ENCODE data around the gene PODXL. TPM values are rescaled to one million over a fixed set of nuclear protein-coding genes. Genes with fewer than 3 reads are reported as not detected.
A peak's percentile ranks its signal among the peaks of the same experiment; 100 is the strongest.

Gene PODXL
- total RNA-seq, 1 experiment from 2014 or later, result 727 TPM

DNA sequence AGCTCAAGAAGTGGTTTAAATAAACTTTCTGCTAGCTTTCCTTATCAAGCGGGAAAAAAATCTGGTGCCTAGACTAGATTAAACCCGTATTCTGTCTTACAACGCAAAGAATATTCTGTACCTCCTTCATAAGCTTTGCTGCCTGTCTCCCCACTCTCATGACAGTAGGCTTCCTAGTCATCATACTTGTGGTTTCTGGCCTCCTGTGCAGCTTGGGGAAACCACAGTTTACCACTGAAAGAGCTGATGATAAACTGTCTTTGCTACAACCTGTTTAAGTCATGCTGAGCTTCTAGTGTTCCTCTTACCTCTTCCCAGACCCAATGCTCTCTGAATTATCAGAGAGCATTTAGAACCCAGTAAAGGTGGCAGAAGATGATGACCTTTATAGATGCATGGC, 55.0 kb downstream of the PODXL start:
- DNase-seq, result no peak
- Histone ChIP-seq H2AFZ (ENCODE audit: low read length) (no peak overlapping the region), H2AK5ac (ENCODE audit: insufficient read length, low read length) (no peak overlapping the region), H3K23me2 (ENCODE audit: insufficient read length, low read depth, low read length, poor library complexity, severe bottlenecking) (no peaks in the 10 kb centered on the region), H3K27ac (ENCODE audit: insufficient read length, low read depth, low read length) (no peak overlapping the region), H3K4me1 (ENCODE audit: insufficient read depth, low read length) (no peaks in the 10 kb centered on the region), H3K9me3 (ENCODE audit: control insufficient read depth, low read depth, low read length) (no peaks in the 10 kb centered on the region), H4K20me1 (ENCODE audit: control insufficient read depth, insufficient read depth, insufficient read length) (no peaks in the 10 kb centered on the region), H4K5ac (ENCODE audit: insufficient read length, low read depth, low read length) (no peak overlapping the region), H2BK12ac (ENCODE audit: insufficient read length, low read depth, low read length) (no peak overlapping the region), H3K23ac (ENCODE audit: insufficient read length, low read depth, low read length) (no peak overlapping the region), H2BK20ac (ENCODE audit: low read depth, low read length, poor library complexity, severe bottlenecking) (no peak overlapping the region), H2BK5ac (ENCODE audit: insufficient read length, low read length) (no peak overlapping the region), H3K79me1 (ENCODE audit: insufficient read depth, low read depth, low read length, poor library complexity, severe bottlenecking) (no peaks in the 10 kb centered on the region), H3K27me3 (ENCODE audit: insufficient read depth, low read length) (no peaks in the 10 kb centered on the region), H4K91ac (ENCODE audit: insufficient read length, low read depth, low read length) (no peak overlapping the region), H3K14ac (ENCODE audit: insufficient read depth, low read length) (no peak overlapping the region), H4K8ac (replicated peaks; ENCODE audit: insufficient read length, low read depth, low read length) (no peak overlapping the region), H3K56ac (ENCODE audit: insufficient read length, low read depth, low read length) (no peak overlapping the region), H3K4ac (ENCODE audit: low read depth, low read length) (no peak overlapping the region), H3K18ac (ENCODE audit: insufficient read length, low read depth, low read length) (no peak overlapping the region), H3K4me2 (ENCODE audit: insufficient read depth, insufficient read length, low read length) (no peak overlapping the region), H2BK120ac (ENCODE audit: low read depth, low read length, poor library complexity, severe bottlenecking) (no peak overlapping the region), H2BK15ac (ENCODE audit: low read depth, low read length) (no peak overlapping the region), H3K9ac (ENCODE audit: extremely low read depth, insufficient read length, low read length) (no peak overlapping the region), H3K79me2 (ENCODE audit: insufficient read depth, low read length) (no peaks in the 10 kb centered on the region), H3T11ph (ENCODE audit: low read length) (no peak overlapping the region)
- Mint-ChIP-seq H3K4me3 (no peak overlapping the region), H3K27ac (peak overlapping the region in 1 of 3 experiments; percentile 95; a peak in 2 of 7 replicates), H3K36me3 (ENCODE audit: insufficient read depth in 1 of 3, low read depth in 3 of 3) (peaks cover 52 to 91% (median 79%) of the 10 kb centered on the region in 3 experiments), H3K4me1 (peaks cover 7 to 12% of the 10 kb centered on the region in 2 experiments; a peak in 2 of 4 replicates), H3K9me3 (no peaks in the 10 kb centered on the region), H3K27me3 (ENCODE audit: low read depth) (no peaks in the 10 kb centered on the region; the same call in none of the 2 replicates)
- WGBS (ENCODE audit: extremely low coverage, insufficient read length, low lambda C conversion rate), result no CpG with 5 or more reads among the region's 3 CpGs
- TF ChIP-seq, protein P1, sequence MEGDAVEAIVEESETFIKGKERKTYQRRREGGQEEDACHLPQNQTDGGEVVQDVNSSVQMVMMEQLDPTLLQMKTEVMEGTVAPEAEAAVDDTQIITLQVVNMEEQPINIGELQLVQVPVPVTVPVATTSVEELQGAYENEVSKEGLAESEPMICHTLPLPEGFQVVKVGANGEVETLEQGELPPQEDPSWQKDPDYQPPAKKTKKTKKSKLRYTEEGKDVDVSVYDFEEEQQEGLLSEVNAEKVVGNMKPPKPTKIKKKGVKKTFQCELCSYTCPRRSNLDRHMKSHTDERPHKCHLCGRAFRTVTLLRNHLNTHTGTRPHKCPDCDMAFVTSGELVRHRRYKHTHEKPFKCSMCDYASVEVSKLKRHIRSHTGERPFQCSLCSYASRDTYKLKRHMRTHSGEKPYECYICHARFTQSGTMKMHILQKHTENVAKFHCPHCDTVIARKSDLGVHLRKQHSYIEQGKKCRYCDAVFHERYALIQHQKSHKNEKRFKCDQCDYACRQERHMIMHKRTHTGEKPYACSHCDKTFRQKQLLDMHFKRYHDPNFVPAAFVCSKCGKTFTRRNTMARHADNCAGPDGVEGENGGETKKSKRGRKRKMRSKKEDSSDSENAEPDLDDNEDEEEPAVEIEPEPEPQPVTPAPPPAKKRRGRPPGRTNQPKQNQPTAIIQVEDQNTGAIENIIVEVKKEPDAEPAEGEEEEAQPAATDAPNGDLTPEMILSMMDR (conservative IDR thresholded peaks at IDR 0.05), result no peak
